ENCODE results near the gene NUFIP1. TPM values are rescaled to one million over a fixed set of nuclear protein-coding genes. Genes with fewer than 3 reads are reported as not detected.
"Not testable (repeated sequence)": the region's sequence is repeated elsewhere in the genome, so short reads cannot be mapped to it uniquely, and the experiment has no call there.

Gene NUFIP1
- total and polyA plus RNA-seq, 4 experiments from 2014 or later = 3.8 to 4.8 (median 4.4) TPM

DNA sequence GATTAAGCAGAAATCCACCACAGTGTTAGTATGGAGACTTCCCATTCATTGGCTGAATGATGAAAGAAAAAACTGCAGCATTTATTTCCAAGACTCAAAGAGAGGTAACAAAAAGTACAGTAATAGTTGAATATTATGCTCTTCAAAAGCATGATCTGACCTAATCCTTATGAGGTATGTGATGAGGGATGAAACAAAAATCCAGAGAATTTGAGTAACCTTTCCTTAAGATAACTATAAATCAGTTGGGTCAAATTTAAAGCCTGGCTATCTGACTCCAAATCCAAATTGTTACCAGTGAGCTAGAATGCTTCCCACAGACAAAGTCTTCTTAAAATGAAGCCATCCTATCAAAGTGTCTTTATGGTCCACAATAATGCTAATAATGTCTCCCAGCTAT lies 38.1 kb downstream of the NUFIP1 start:
- no peak for DNase-seq
- H3K27ac Mint-ChIP-seq = peak overlapping the region in 2 of 7 donors; percentile 39 to 51
- Histone ChIP-seq H3K4me1 (ENCODE audit: insufficient read depth, low read length) (no peaks in the 10 kb centered on the region), H3K9me3 (ENCODE audit: control insufficient read depth in 1 of 2, low read length in 2 of 2) (no peaks in the 10 kb centered on the region), H3K4me3 (ENCODE audit: low read length in 2 of 2) (no peak overlapping the region), H3K36me3 (ENCODE audit: insufficient read depth, low read length) (no peaks in the 10 kb centered on the region), H3K27ac (ENCODE audit: low read depth, low read length) (no peak overlapping the region), H3K27me3 (ENCODE audit: insufficient read depth, low read length) (no peaks in the 10 kb centered on the region)
- no peak overlapping the region for H3K4me3 Mint-ChIP-seq
- ChIA-PET CTCF (ENCODE audit: partially characterized antibody) (interaction anchor here (0.6 to 1.0 kb wide), 2 partner anchors 18 to 468 kb away, joined by 3 read pairs; no protein-coding TSS in a partner anchor), POLR2A (ENCODE audit: partially characterized antibody) (interaction anchor here (1.3 kb wide), 1 partner anchor 33 kb away, joined by 4 read pairs; no protein-coding TSS in a partner anchor)
- H3K9me3 Mint-ChIP-seq = no peaks in the 10 kb centered on the region
- no peaks in the 10 kb centered on the region for H3K27me3 Mint-ChIP-seq
- intact Hi-C loops (cut with micrococcal nuclease) = no loop called here
- no peaks in the 10 kb centered on the region for H3K4me1 Mint-ChIP-seq
- peaks cover 14 to 26% of the 10 kb centered on the region in 2 donors for H3K36me3 Mint-ChIP-seq

- H3K9me3 Mint-ChIP-seq; POLR2A ChIA-PET (ENCODE audit: partially characterized antibody); intact Hi-C loops (cut with micrococcal nuclease): not testable (repeated sequence)
These were observed 45.9 kb downstream of the NUFIP1 start for GRCh38 chr13:44943411-44943810.

DNA sequence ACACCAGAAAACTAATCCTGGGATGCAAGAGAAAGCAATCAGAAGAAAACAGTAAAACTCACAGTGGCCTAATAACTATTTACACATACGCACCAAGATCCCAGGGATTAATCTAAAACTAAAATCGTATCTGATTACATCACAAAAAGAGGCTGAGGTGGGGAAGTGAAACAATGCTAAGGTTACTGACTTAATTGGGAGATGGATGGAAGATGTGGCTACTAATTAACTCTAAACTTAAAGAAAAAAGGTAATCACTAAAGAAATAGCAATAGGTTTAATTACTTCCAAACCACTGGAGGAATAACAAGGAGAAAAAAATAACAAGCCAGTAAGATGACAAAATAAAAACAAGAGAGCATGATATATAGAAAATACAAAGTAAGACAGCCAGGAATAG lies 50.4 kb downstream of the NUFIP1 start:
- ChIA-PET POLR2A (ENCODE audit: partially characterized antibody) (no interaction called here), CTCF (ENCODE audit: partially characterized antibody) (no interaction called here)
- intact Hi-C loops (cut with micrococcal nuclease) = no loop called here
- no peaks in the 10 kb centered on the region for H3K27me3 ChIP-seq (ENCODE audit: insufficient read depth, low read length)
- H3K27ac Mint-ChIP-seq = peak overlapping the region in 1 of 7 donors; percentile 31
- no peaks in the 10 kb centered on the region for H3K9me3 ChIP-seq (ENCODE audit: control insufficient read depth in 1 of 2, low read length in 2 of 2)
- H3K27me3 Mint-ChIP-seq = no peaks in the 10 kb centered on the region
- no peaks in the 10 kb centered on the region for H3K4me1 ChIP-seq (ENCODE audit: insufficient read depth, low read length)
- no peaks in the 10 kb centered on the region for H3K4me1 Mint-ChIP-seq
- DNase-seq = no peak
- peaks cover 11 to 14% of the 10 kb centered on the region in 2 donors for H3K36me3 Mint-ChIP-seq
- no peaks in the 10 kb centered on the region for H3K9me3 Mint-ChIP-seq
- H3K36me3 ChIP-seq (ENCODE audit: insufficient read depth, low read length) = no peaks in the 10 kb centered on the region
- no peak overlapping the region for H3K4me3 Mint-ChIP-seq
- no peak overlapping the region for H3K27ac ChIP-seq (ENCODE audit: low read depth, low read length)
- no peak overlapping the region for H3K4me3 ChIP-seq (ENCODE audit: low read length in 2 of 2)

More at GRCh38 chr13:44943411-44943810, 45.9 kb downstream of the NUFIP1 start:
- H3K27ac ChIP-seq (ENCODE audit: low read depth, low read length); DNase-seq; H3K9me3 ChIP-seq (ENCODE audit: control insufficient read depth in 1 of 2, low read length in 2 of 2); H3K4me3 ChIP-seq (ENCODE audit: low read length in 2 of 2); H3K4me3 Mint-ChIP-seq; H3K4me1 Mint-ChIP-seq; H3K4me1 ChIP-seq (ENCODE audit: insufficient read depth, low read length); H3K27me3 ChIP-seq (ENCODE audit: insufficient read depth, low read length); H3K27me3 Mint-ChIP-seq; H3K36me3 ChIP-seq (ENCODE audit: insufficient read depth, low read length): not testable (repeated sequence)
- CTCF ChIA-PET (ENCODE audit: partially characterized antibody) = interaction anchor here (0.7 kb wide), 1 partner anchor 24 kb away, joined by 3 read pairs; no protein-coding TSS in a partner anchor
- peak overlapping the region in 1 of 7 donors; percentile 31 for H3K27ac Mint-ChIP-seq
- peaks cover 11 to 23% of the 10 kb centered on the region in 2 donors for H3K36me3 Mint-ChIP-seq

GRCh38 chr13:44936246-44936645 lies 53.0 kb downstream of the NUFIP1 start:
- Histone ChIP-seq H3K27me3 (ENCODE audit: insufficient read depth, low read length) (no peaks in the 10 kb centered on the region), H3K27ac (ENCODE audit: low read depth, low read length) (no peak overlapping the region), H3K4me3 (ENCODE audit: low read length in 2 of 2) (no peak overlapping the region), H3K36me3 (ENCODE audit: insufficient read depth, low read length) (no peaks in the 10 kb centered on the region), H3K4me1 (ENCODE audit: insufficient read depth, low read length) (no peaks in the 10 kb centered on the region), H3K9me3 (ENCODE audit: control insufficient read depth in 1 of 2, low read length in 2 of 2) (no peaks in the 10 kb centered on the region)
- no peaks in the 10 kb centered on the region for H3K9me3 Mint-ChIP-seq
- no peak overlapping the region for H3K4me3 Mint-ChIP-seq
- H3K27me3 Mint-ChIP-seq = peaks cover 0 to 3% of the 10 kb centered on the region in 2 donors
- ChIA-PET CTCF (ENCODE audit: partially characterized antibody) (interaction anchor here (1.0 kb wide), 1 partner anchor 16 kb away, joined by 3 read pairs; no protein-coding TSS in a partner anchor), POLR2A (ENCODE audit: partially characterized antibody) (interaction anchor here (1.0 kb wide), 1 partner anchor 18 kb away, joined by 3 read pairs; no protein-coding TSS in a partner anchor)
- intact Hi-C loops (cut with micrococcal nuclease) = no loop called here
- no peak overlapping the region for H3K27ac Mint-ChIP-seq
- no peaks in the 10 kb centered on the region for H3K4me1 Mint-ChIP-seq
- DNase-seq = no peak
- peaks cover 0 to 3% of the 10 kb centered on the region in 2 donors for H3K36me3 Mint-ChIP-seq

GRCh38 chr13:44934724-44935123 lies 54.5 kb downstream of the NUFIP1 start:
- H3K27ac ChIP-seq (ENCODE audit: low read depth, low read length) = no peak overlapping the region
- ChIA-PET POLR2A (ENCODE audit: partially characterized antibody) (interaction anchor here (0.7 kb wide), 1 partner anchor 1047 kb away, joined by 3 read pairs; no protein-coding TSS in a partner anchor), CTCF (ENCODE audit: partially characterized antibody) (no interaction called here)
- H3K4me3 ChIP-seq (ENCODE audit: low read length in 2 of 2) = no peak overlapping the region
- H3K36me3 Mint-ChIP-seq = peaks cover 0 to 3% of the 10 kb centered on the region in 2 donors
- DNase-seq = no peak
- H3K9me3 ChIP-seq (ENCODE audit: control insufficient read depth in 1 of 2, low read length in 2 of 2) = no peaks in the 10 kb centered on the region
- intact Hi-C loops (cut with micrococcal nuclease) = no loop called here
- H3K27me3 Mint-ChIP-seq = peaks cover 5 to 6% of the 10 kb centered on the region in 2 donors
- H3K27me3 ChIP-seq (ENCODE audit: insufficient read depth, low read length) = no peaks in the 10 kb centered on the region
- no peak overlapping the region for H3K27ac Mint-ChIP-seq
- no peaks in the 10 kb centered on the region for H3K9me3 Mint-ChIP-seq
- H3K36me3 ChIP-seq (ENCODE audit: insufficient read depth, low read length) = no peaks in the 10 kb centered on the region
- no peaks in the 10 kb centered on the region for H3K4me1 Mint-ChIP-seq
- H3K4me1 ChIP-seq (ENCODE audit: insufficient read depth, low read length) = no peaks in the 10 kb centered on the region
- no peak overlapping the region for H3K4me3 Mint-ChIP-seq

DNA sequence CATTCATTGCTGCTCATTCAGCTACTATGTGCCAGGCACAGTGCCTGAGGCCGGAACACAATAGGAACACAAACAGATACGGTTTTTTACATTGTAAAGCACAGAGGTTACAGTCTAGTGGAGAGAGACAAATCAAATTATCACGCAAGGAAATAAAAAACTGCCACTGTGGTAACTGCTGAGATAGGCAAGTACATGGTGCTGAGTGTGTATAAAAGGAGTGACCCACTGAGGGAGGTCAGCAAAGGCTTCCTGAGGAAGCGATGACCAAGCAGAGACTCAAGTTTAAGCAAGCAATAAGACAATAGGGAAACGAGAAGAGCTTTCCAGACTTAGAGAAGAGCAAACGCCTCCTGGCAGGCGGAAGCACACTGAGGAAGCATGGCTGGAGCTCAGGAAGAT lies 56.4 kb downstream of the NUFIP1 start:
- ChIA-PET CTCF (ENCODE audit: partially characterized antibody) (no interaction called here), POLR2A (ENCODE audit: partially characterized antibody) (interaction anchor here (1.4 kb wide), 1 partner anchor 14 kb away, joined by 8 read pairs; no protein-coding TSS in a partner anchor)
- Histone ChIP-seq H3K27ac (ENCODE audit: low read depth, low read length) (no peak overlapping the region), H3K36me3 (ENCODE audit: insufficient read depth, low read length) (no peaks in the 10 kb centered on the region), H3K9me3 (ENCODE audit: control insufficient read depth in 1 of 2, low read length in 2 of 2) (no peaks in the 10 kb centered on the region), H3K4me3 (ENCODE audit: low read length in 2 of 2) (no peak overlapping the region), H3K4me1 (ENCODE audit: insufficient read depth, low read length) (no peaks in the 10 kb centered on the region), H3K27me3 (ENCODE audit: insufficient read depth, low read length) (no peaks in the 10 kb centered on the region)
- H3K36me3 Mint-ChIP-seq = peaks cover 0 to 3% of the 10 kb centered on the region in 2 donors
- no peaks in the 10 kb centered on the region for H3K4me1 Mint-ChIP-seq
- no peak overlapping the region for H3K27ac Mint-ChIP-seq
- H3K4me3 Mint-ChIP-seq = no peak overlapping the region
- no peak for DNase-seq
- intact Hi-C loops (cut with micrococcal nuclease) = no loop called here
- H3K9me3 Mint-ChIP-seq = no peaks in the 10 kb centered on the region
- peaks cover 5 to 8% of the 10 kb centered on the region in 2 donors for H3K27me3 Mint-ChIP-seq

- no peak overlapping the region for H3K4me3 Mint-ChIP-seq
- no peaks in the 10 kb centered on the region for H3K9me3 ChIP-seq (ENCODE audit: control insufficient read depth in 1 of 2, low read length in 2 of 2)
- H3K27ac Mint-ChIP-seq = no peak overlapping the region
- DNase-seq = no peak
- no peaks in the 10 kb centered on the region for H3K9me3 Mint-ChIP-seq
- ChIA-PET CTCF (ENCODE audit: partially characterized antibody) (no interaction called here), POLR2A (ENCODE audit: partially characterized antibody) (interaction anchor here (1.4 kb wide), 1 partner anchor 14 kb away, joined by 8 read pairs; no protein-coding TSS in a partner anchor)
- no peaks in the 10 kb centered on the region for H3K36me3 ChIP-seq (ENCODE audit: insufficient read depth, low read length)
- H3K4me1 ChIP-seq (ENCODE audit: insufficient read depth, low read length) = no peaks in the 10 kb centered on the region
- intact Hi-C loops (cut with micrococcal nuclease) = no loop called here
- H3K27ac ChIP-seq (ENCODE audit: low read depth, low read length) = no peak overlapping the region
- peaks cover 6 to 9% of the 10 kb centered on the region in 2 donors for H3K27me3 Mint-ChIP-seq
- no peaks in the 10 kb centered on the region for H3K4me1 Mint-ChIP-seq
- H3K4me3 ChIP-seq (ENCODE audit: low read length in 2 of 2) = no peak overlapping the region
- peaks cover 0 to 3% of the 10 kb centered on the region in 2 donors for H3K36me3 Mint-ChIP-seq
- H3K27me3 ChIP-seq (ENCODE audit: insufficient read depth, low read length) = no peaks in the 10 kb centered on the region
These were observed 57.0 kb downstream of the NUFIP1 start for GRCh38 chr13:44932171-44932849.
